ENCODE measurements around the gene STRN3. TPM values are rescaled to one million over a fixed set of nuclear protein-coding genes. Genes with fewer than 3 reads are reported as not detected.

STRN3 gene
- total and polyA plus RNA-seq, 10 donors: 7.6 to 50.1 (median 34.3) TPM

- Histone ChIP-seq H3K27ac (no peak overlapping the region), H3K9me3 (peaks cover 0 to 24% (median 16%) of the 10 kb centered on the region in 8 donors), H3K36me3 (peaks cover 2 to 36% (median 9%) of the 10 kb centered on the region in 6 donors), H3K4me1 (peaks cover 0 to 31% (median 20%) of the 10 kb centered on the region in 6 donors), H3K27me3 (replicated peaks in 1 of 7) (no peaks in the 10 kb centered on the region), H3K4me3 (no peak overlapping the region)
- TF ChIP-seq POLR2AphosphoS5 (IDR thresholded peaks at IDR 0.05) (no peak), CTCF (IDR thresholded peaks at IDR 0.05 in 8 of 11, conservative IDR thresholded peaks at IDR 0.05 in 3 of 11) (no peak), POLR2A (IDR thresholded peaks at IDR 0.05) (no peak)
- WGBS, 5 donors: 93 to 97% (median 94%) methylated on average over 5 of the region's 5 CpGs
- DNase-seq: no peak
- intact Hi-C loops (cut with DNase I; ENCODE audit: low total_unique reads): no loop called here
Observed at GRCh38 chr14:30961330-30961729, 64.8 kb downstream of the STRN3 start.

DNA sequence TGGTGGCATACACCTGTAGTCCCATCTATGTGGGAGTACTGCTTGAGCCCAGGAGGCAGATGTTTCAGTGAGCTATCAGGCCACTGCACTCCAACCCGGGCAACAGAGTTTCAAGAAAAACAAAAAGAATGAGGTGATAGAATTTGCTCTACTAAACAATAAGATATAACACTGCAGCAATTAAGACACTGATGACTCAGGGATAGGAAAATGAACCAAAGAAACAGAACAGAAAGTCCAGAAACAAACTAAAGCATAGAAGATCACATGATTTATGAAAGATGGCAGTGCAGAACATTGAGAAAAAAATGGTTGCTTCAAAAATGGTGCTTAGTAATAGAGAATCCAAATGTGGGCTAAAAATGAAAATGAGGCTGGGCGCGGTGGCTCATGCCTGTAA lies 66.0 kb downstream of the STRN3 start:
- H3K4me1 ChIP-seq: peaks cover 0 to 31% (median 20%) of the 10 kb centered on the region in 6 donors
- H3K36me3 ChIP-seq: peaks cover 0 to 39% (median 9%) of the 10 kb centered on the region in 6 donors
- no peaks in the 10 kb centered on the region for H3K27me3 ChIP-seq (replicated peaks in 1 of 7)
- DNase-seq: no peak
- intact Hi-C loops (cut with DNase I; ENCODE audit: low total_unique reads): no loop called here
- WGBS, 5 donors: 78 to 90% (median 87%) methylated on average over 3 of the region's 3 CpGs
- TF ChIP-seq POLR2A (IDR thresholded peaks at IDR 0.05): no peak
- no peak for TF ChIP-seq POLR2AphosphoS5 (IDR thresholded peaks at IDR 0.05)
- no peak overlapping the region for H3K4me3 ChIP-seq
- no peak overlapping the region for H3K27ac ChIP-seq
- peaks cover 0 to 13% (median 6%) of the 10 kb centered on the region in 8 donors for H3K9me3 ChIP-seq

DNA sequence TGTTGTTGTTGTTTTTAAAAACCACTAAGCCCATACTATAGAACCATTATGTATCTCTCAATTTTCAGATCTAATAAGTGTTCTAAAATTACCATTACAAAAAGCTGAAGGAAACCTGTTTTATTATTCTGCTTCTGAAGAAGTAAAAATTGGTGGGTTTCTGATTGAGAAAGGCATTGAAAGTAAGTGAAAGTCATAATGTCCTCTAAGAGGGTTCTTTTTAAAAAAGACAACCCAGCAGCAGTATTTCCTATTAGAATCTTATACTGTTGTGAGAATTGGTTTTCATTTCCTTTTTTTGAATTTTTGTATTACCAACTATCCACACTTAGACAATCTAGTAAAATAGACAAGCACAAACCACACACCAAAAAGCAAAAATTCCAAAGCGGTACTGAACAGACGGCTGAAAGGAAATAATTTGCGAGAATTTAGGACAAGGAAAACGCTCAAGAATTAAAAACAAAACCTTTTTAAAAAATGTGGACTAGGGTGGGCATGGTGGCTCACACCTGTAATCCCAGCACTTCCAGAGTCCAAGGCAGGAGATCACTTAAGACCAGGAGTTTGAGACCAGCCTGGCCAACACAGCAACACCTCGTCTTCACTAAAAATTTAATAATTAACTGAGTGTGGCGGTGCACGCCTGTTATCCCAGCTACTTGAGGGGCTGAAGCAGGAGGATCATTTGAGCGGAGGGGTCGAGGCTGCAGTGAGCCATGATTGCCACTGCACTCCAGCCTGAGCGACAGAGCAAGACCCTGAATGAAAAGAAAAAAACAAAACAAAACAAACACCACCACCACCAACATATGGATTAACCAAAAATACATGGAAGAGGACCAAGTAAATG lies 67.4 kb downstream of the STRN3 start:
- intact Hi-C loops (cut with DNase I; ENCODE audit: low total_unique reads): no loop called here
- 82 to 92% (median 89%) methylated on average over 10 of the region's 10 CpGs for WGBS, 5 donors

GRCh38 chr14:30957813-30958370 lies 68.3 kb downstream of the STRN3 start:
- H3K9me3 ChIP-seq: no peaks in the 10 kb centered on the region
- WGBS, 5 donors: 89 to 93% (median 90%) methylated on average over 5 of the region's 5 CpGs
- no peak overlapping the region for H3K27ac ChIP-seq
- H3K4me3 ChIP-seq: no peak overlapping the region
- H3K4me1 ChIP-seq: peaks cover 0 to 31% (median 20%) of the 10 kb centered on the region in 6 donors
- peaks cover 0 to 43% (median 21%) of the 10 kb centered on the region in 6 donors for H3K36me3 ChIP-seq
- TF ChIP-seq POLR2A (IDR thresholded peaks at IDR 0.05) (no peak), CTCF (IDR thresholded peaks at IDR 0.05 in 8 of 11, conservative IDR thresholded peaks at IDR 0.05 in 3 of 11) (no peak), POLR2AphosphoS5 (IDR thresholded peaks at IDR 0.05) (no peak)
- H3K27me3 ChIP-seq (replicated peaks in 1 of 7): no peaks in the 10 kb centered on the region
- intact Hi-C loops (cut with DNase I; ENCODE audit: low total_unique reads): no loop called here
- no peak for DNase-seq

More for the DNA sequence above, 67.4 kb downstream of the STRN3 start:
- TF ChIP-seq POLR2A (IDR thresholded peaks at IDR 0.05) (no peak), POLR2AphosphoS5 (IDR thresholded peaks at IDR 0.05) (no peak), CTCF (IDR thresholded peaks at IDR 0.05 in 8 of 11, conservative IDR thresholded peaks at IDR 0.05 in 3 of 11) (no peak)
- H3K9me3 ChIP-seq: no peaks in the 10 kb centered on the region
- H3K36me3 ChIP-seq: peaks cover 0 to 39% (median 12%) of the 10 kb centered on the region in 6 donors
- H3K4me3 ChIP-seq: no peak overlapping the region
- no peak overlapping the region for H3K27ac ChIP-seq
- H3K27me3 ChIP-seq (replicated peaks in 1 of 7): no peaks in the 10 kb centered on the region
- H3K4me1 ChIP-seq: peaks cover 0 to 31% (median 20%) of the 10 kb centered on the region in 6 donors
- DNase-seq: no peak

All from spleen (tissue), 11 donors.